NCI-H526 treated with DMSO at 0.1 percent for 48 hours (cell line): ENCODE measurements around the gene CTSW.
"Not testable (repeated sequence)": the region's sequence is repeated elsewhere in the genome, so short reads cannot be mapped to it uniquely, and the experiment has no call there.

Source experiments
- DNase-seq: peaks from one replicate; lab custom pipeline; 2025; lab: John Stamatoyannopoulos, UW

Gene CTSW

GRCh38 chr11:65885808-65886536 is 6.3 kb downstream of the CTSW start:
- no peak for DNase-seq

GRCh38 chr11:65886826-65887722 is 7.4 kb downstream of the CTSW start:
- DNase-seq, result no peak

- DNase-seq, result no peak
Measured at GRCh38 chr11:65887723-65888162, 8.1 kb downstream of the CTSW start.

- DNase-seq, result peak; percentile 94
Measured at GRCh38 chr11:65888163-65888814, 8.7 kb downstream of the CTSW start, which contains the start of gene FIBP. TSS of gene FIBP (minus strand) at chr11:65888471. CDS start at chr11:65888418, 53 bp downstream.

DNA sequence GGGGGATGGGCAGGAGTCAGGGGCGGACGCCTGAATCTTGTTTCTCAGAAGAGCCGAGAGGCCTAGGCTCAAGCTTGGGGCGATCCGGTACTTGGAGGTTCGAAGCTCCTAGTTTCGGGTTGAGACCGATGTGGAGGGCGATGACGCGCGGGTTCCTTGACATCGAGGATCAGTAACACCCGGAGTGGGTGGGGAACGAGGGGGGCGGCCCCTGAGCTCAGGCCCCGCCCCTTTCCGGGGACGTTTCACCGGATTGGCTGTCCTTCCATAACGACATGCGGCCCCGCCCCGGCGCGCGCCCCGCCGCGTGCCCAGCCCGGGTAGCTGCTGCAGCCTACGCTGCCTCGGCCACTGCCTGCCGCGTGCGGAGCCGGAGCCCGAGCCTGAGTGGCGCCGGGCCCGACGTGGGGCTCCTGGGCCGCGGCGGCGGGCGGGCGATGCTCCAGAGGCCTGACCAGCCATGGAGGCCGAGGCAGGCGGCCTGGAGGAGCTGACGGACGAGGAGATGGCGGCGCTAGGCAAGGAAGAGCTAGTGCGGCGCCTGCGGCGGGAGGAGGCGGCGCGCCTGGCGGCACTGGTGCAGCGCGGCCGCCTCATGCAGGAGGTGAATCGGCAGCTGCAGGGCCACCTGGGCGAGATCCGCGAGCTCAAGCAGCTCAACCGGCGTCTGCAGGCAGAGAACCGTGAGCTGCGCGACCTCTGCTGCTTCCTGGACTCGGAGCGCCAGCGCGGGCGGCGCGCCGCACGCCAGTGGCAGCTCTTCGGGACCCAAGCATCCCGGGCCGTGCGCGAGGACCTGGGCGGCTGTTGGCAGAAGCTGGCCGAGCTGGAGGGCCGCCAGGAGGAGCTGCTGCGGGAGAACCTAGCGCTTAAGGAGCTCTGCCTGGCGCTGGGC is 10.9 kb downstream of the CTSW start, which contains the start of gene CCDC85B:
CCDC85B (plus strand) TSS at position 350 of the 895 bp plus-strand sequence; CDS start at position 461, 111 bp downstream.
- peak; percentile 93 for DNase-seq

GRCh38 chr11:65891219-65892136 is 11.8 kb downstream of the CTSW start:
- no peak for DNase-seq

DNA sequence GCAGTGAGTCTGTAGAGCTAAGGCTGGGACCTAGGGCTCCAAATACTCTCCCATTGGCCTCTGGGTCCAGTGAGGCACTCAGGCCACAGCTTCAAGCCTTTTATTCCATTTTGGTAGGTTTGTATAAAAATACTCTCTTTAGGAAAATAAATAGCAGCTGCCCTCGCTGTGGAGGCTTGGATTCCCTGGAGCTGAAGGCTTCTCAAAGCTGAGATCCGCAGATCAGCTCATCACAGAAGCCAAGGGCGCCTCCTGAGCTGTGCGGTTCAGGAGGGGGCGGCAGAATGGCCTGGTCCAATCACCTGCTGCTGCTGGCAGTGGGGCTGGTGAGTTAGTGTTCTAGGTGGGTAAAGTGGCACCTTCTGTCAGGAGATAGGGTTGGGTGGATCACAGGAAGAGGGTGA is 12.5 kb downstream of the CTSW start:
- not testable (repeated sequence) for DNase-seq

- no peak for DNase-seq
Measured at GRCh38 chr11:65892661-65893317, 13.2 kb downstream of the CTSW start.

DNA sequence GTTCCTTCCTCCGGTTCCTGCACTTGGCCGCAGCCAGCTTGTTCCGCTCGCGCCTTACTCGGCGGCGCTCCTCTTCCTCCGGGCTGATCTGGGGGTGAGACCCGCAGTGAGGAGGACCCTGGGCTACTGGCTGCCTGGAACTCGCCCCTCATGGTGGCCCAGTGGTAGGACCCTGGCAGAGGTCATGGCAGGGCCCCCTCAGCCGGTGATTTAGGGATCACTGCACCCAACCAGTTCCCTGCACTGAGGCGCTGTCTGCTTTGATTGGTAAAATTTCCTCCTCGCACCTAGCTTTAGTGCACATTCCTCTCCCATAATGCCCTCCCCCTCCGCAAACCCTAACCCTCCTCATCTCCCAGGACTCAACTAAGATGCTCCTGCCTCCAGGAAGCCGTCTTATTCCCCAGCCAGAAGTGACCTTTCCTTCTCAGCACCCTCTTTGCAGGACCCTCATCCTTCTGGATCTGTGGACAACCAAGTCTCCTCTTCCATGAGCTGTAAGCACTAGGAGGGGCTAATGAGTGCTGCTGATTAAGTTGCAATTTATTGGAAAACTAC is 14.5 kb downstream of the CTSW start:
- DNase-seq, result no peak

DNA sequence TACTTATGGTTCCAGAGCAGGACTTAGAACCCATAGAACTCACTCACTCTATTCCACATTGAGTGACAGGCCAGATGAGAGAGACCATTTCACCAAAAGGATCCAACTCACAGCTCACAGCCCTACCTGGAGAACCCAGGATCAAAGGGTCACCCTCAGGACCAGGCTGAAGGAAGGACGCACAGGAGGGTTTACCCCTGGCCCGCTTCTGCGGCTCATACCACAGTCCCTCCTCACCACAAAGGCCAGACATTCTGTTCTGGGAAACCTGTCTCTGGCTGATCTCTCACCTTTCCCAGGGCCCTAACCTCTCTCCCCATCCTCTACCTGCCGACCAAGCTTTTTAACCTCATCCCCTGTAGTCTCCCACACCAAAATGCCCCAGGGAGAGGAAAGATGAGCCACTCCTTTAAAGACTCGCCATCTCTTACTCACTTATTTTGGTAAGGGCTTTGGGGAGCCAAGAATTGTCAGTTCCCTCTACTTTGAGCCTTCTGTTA is 15.9 kb downstream of the CTSW start:
- no peak for DNase-seq

GRCh38 chr11:65896034-65896999 is 16.7 kb downstream of the CTSW start:
- DNase-seq, result no peak

- DNase-seq, result no peak
Measured at GRCh38 chr11:65897020-65897471, 17.4 kb downstream of the CTSW start.

GRCh38 chr11:65898656-65899355 is 19.2 kb downstream of the CTSW start:
- DNase-seq, result no peak

DNA sequence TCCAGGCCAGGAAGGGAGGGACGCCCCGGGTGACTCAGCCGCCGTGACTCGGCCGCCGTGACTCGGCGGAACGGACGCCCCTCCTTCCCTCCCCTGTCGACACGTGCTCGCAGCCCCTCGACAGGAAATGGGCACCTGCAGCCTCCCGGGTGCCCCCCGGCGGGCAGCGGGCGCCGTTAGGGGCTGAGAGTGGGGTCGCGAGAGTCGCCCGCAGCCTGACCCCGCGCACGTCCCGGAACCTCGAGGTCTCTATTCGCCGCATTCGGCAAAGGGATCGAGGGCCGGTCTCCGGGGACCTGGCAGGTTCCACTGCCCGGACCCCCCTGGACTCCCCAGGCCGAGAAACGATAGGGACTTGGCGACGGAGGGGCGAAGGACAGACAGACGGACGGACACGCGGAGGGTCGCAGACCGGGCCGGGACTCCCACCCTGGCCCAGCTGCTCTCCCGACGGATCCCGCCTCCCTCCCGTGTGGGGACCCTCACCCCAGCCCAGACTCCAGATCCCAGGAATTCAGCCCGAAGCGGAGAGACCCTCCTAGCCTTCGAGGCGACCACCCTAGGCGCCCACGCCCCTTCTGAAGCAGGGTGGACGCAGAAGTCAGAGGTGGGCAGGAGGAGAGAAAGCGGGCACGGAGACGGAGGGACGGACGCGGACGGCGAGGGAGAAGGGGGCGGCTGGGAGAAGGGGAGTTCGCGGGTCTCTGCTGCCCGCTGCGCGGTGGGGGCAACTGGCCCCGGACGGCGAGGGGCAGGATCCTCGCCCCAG is 19.9 kb downstream of the CTSW start:
- no peak for DNase-seq

- peak; percentile 77 for DNase-seq
Measured at GRCh38 chr11:65900125-65900898, 20.7 kb downstream of the CTSW start, which contains the start of gene FOSL1. TSS of gene FOSL1 (minus strand) at chr11:65900388. CDS start at chr11:65900339, 49 bp downstream.

DNA sequence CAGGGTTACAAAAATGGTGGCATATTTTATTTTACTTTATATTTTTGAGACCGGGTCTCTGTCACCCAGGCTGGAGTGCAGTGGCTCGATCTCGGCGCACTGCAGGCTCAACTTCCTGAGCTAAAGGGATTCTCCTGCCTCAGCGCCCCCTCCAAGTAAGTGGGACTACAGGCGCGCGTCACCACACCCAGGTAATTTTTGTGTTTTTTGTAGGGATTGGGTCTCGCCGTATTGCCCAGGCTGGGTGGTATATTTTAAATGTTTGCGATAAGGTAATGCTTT is 21.2 kb downstream of the CTSW start:
- no peak for DNase-seq
